Psoas muscle (tissue), 8 donors: Measurements from ENCODE around the gene RAB10. TPM values are rescaled to one million over a fixed set of nuclear protein-coding genes. Genes with fewer than 3 reads are reported as not detected.
A peak's percentile ranks its signal among the peaks of the same experiment; 100 is the strongest.

Source experiments
- ATAC-seq, 4 donors: fragments of 200-7000 bp; cut with Tn5 transposase; one replicate each; pipeline ENCODE4 v1.9.1; 2020; ENCODE audit warnings: moderate library complexity in 3 of 4, mild to moderate bottlenecking in 2 of 4
- DNase-seq, 2 donors: peaks; one replicate each; pipeline ENCODE4 v3.0.0-alpha.2; 2020
- H3K27ac ChIP-seq: fragments of 200-600 bp; one replicate; pipeline ENCODE4 v1.8.0; 2022
- H3K27me3 ChIP-seq, 3 donors: fragments of 200-600 bp in 1 of 3; one replicate each; pipeline versions ENCODE4 v1.6.1 to v1.8.0; 2013 to 2022; ENCODE audit warnings: low read length in 2 of 3, mild to moderate bottlenecking in 2 of 3, moderate library complexity in 1 of 3; ENCODE audit not compliant: insufficient read depth in 3 of 3
- H3K36me3 ChIP-seq, 2 donors: fragments of 200-600 bp in 1 of 2; one replicate each; pipeline versions ENCODE4 v1.6.1 to v1.8.0; 2013 to 2022; ENCODE audit warnings: low read depth in 1 of 2, mild to moderate bottlenecking in 1 of 2, moderate library complexity in 1 of 2; ENCODE audit not compliant: insufficient read depth in 1 of 2
- H3K4me1 ChIP-seq: fragments of 200-600 bp; one replicate; pipeline ENCODE4 v1.8.0; 2022
- H3K4me3 ChIP-seq: fragments of 200-600 bp; one replicate; pipeline ENCODE4 v1.8.0; 2022; ENCODE audit warnings: mild to moderate bottlenecking
- H3K9me3 ChIP-seq: fragments of 200-600 bp; one replicate; pipeline ENCODE4 v1.8.0; 2022
- CTCF ChIP-seq: fragments of 200-600 bp; IDR thresholded peaks from one replicate; pipeline ENCODE4 v1.8.0; 2022; ENCODE audit warnings: antibody characterized with exemption
- WGBS, 3 donors: extraction: QIAGEN DNeasy Blood & Tissue Kit; methylation state at CpG; one replicate each; pipeline versions ENCODE4 v1.1.6 to v1.1.7; 2013; 5-methylcytosine and 5-hydroxymethylcytosine counted together
- intact Hi-C, 2 donors: fragments of 100-400 bp; cut with DNase I; formaldehyde crosslinking; loops; one replicate each; pipeline versions ENCODE4 v1.11.0 to v1.14.2; 2022
- polyA plus RNA-seq, 3 donors: library from polyadenylated mRNA; stranded (reverse); fragments of 200-250 nt; gene quantifications; one replicate each; pipeline ENCODE4 v1.2.3, GENCODE V29; 2013
- total RNA-seq, 4 donors: library from RNA; stranded (reverse); fragmentation: NEBNext Ultra II Directional in 2 of 4; extraction: Animal tissue kit (Norgen Biotek cat#: 25700) in 2 of 4; gene quantifications; one replicate each; pipeline versions ENCODE4 v1.2.1 to v1.2.4, GENCODE V29; 2021 to 2023
- donor health status: healthy with polysubstance abuse.
- donor health status: DM: no; HTN: no; CAD: no; lungs with moderate emphysema.
- donor health status: Bipolar disorder and iron deficiency.
- donor health status: healthy.
- donor health status: DM: yes; HTN: yes; CAD: no.
- donor health status: DM: no; HTN: no; CAD: no.
- donor health status: DM: no; HTN: no; CAD: no.
- donor health status: DM: yes; HTN: yes; CAD: no.

RAB10 gene
- total and polyA plus RNA-seq, 7 donors = 76.5 to 170 (median 147) TPM

GRCh38 chr2:26052740-26053139, 18.9 kb downstream of the RAB10 start:
- Histone ChIP-seq H3K4me1 (peaks cover 57% of the 10 kb centered on the region), H3K36me3 (no peaks in the 10 kb centered on the region), H3K4me3 (no peak overlapping the region), H3K27me3 (no peaks in the 10 kb centered on the region), H3K27ac (no peak overlapping the region), H3K9me3 (no peaks in the 10 kb centered on the region)
- intact Hi-C loops = no loop called here
- DNase-seq (no peak), ATAC-seq (no peak)
- no peak for TF ChIP-seq CTCF

- Histone ChIP-seq H3K27ac (no peak overlapping the region), H3K4me3 (no peak overlapping the region), H3K36me3 (no peaks in the 10 kb centered on the region), H3K27me3 (no peaks in the 10 kb centered on the region), H3K4me1 (peaks cover 73% of the 10 kb centered on the region), H3K9me3 (no peaks in the 10 kb centered on the region)
- intact Hi-C loops = no loop called here
- DNase-seq = no peak
- no peak for ATAC-seq
- 59 to 79% (median 71%) methylated on average over 4 of the region's 4 CpGs for WGBS, 3 donors
- TF ChIP-seq CTCF = no peak
These were observed 20.9 kb downstream of the RAB10 start for GRCh38 chr2:26054598-26055348.

- H3K36me3 ChIP-seq = peaks cover 0 to 14% of the 10 kb centered on the region in 2 donors
- peak overlapping the region; percentile 27 for H3K27ac ChIP-seq
These were observed 24.5 kb downstream of the RAB10 start for GRCh38 chr2:26058390-26058789.

GRCh38 chr2:26059542-26059941, 25.7 kb downstream of the RAB10 start:
- Histone ChIP-seq H3K4me3 (no peak overlapping the region), H3K27me3 (no peaks in the 10 kb centered on the region), H3K9me3 (no peaks in the 10 kb centered on the region), H3K36me3 (peaks cover 0 to 14% of the 10 kb centered on the region in 2 donors), H3K27ac (no peak overlapping the region), H3K4me1 (peaks cover 56% of the 10 kb centered on the region)
- ATAC-seq (no peak), DNase-seq (no peak)
- WGBS, 3 donors = 30 to 51% (median 39%) methylated on average over 3 of the region's 3 CpGs
- intact Hi-C loops = no loop called here
- TF ChIP-seq CTCF = no peak

More at GRCh38 chr2:26058390-26058789, 24.5 kb downstream of the RAB10 start:
- H3K4me3 ChIP-seq = no peak overlapping the region
- intact Hi-C loops = no loop called here
- no peak for TF ChIP-seq CTCF
- no peaks in the 10 kb centered on the region for H3K9me3 ChIP-seq
- peak in 2 of 4 donors; percentile 31 to 33 for ATAC-seq
- no peaks in the 10 kb centered on the region for H3K27me3 ChIP-seq
- WGBS, 3 donors = 42 to 61% (median 45%) methylated on average over 4 of the region's 4 CpGs
- H3K4me1 ChIP-seq = peaks cover 58% of the 10 kb centered on the region
- no peak for DNase-seq

GRCh38 chr2:26061539-26061938, 27.7 kb downstream of the RAB10 start:
- no peaks in the 10 kb centered on the region for H3K9me3 ChIP-seq
- DNase-seq (no peak), ATAC-seq (no peak)
- no peak overlapping the region for H3K27ac ChIP-seq
- H3K36me3 ChIP-seq = peaks cover 0 to 14% of the 10 kb centered on the region in 2 donors
- WGBS, 3 donors = 81% methylated on average over 7 of the region's 7 CpGs
- H3K4me1 ChIP-seq = peaks cover 47% of the 10 kb centered on the region
- no peak overlapping the region for H3K4me3 ChIP-seq
- intact Hi-C loops = no loop called here
- no peaks in the 10 kb centered on the region for H3K27me3 ChIP-seq
- no peak for TF ChIP-seq CTCF
